GM23338 (cell line): ENCODE measurements around the gene JHY. TPM values are rescaled to one million over a fixed set of nuclear protein-coding genes. Genes with fewer than 3 reads are reported as not detected.

ENCODE experiments used
- ATAC-seq: fragments of 200-7000 bp; cut with Tn5 transposase; 3 replicates; pipeline ENCODE4 v1.9.1; 2020
- DNase-seq: peaks from one replicate; pipeline ENCODE4 v3.0.0-alpha.2; 2015; ENCODE audit warnings: low spot score
- H2AFZ ChIP-seq: fragments of 200-600 bp; sonication (generic); 2 replicates; pipeline ENCODE4 v1.8.0; 2016; ENCODE audit warnings: antibody characterized with exemption, mild to moderate bottlenecking, moderate library complexity
- H3F3A ChIP-seq: fragments of 200-600 bp; sonication (generic); replicated peaks from 2 replicates; pipeline ENCODE4 v1.8.0; 2017; ENCODE audit warnings: antibody characterized with exemption, mixed run types, low read depth
- H3K27ac ChIP-seq: fragments of 200-600 bp; sonication (generic); 2 replicates; pipeline ENCODE4 v1.6.1; 2016; ENCODE audit warnings: low read depth
- H3K27me3 ChIP-seq: fragments of 200-600 bp; sonication (generic); 2 replicates; pipeline ENCODE4 v1.8.0; 2016; ENCODE audit warnings: mild to moderate bottlenecking, mixed run types, moderate library complexity; ENCODE audit not compliant: insufficient read depth
- H3K36me3 ChIP-seq: fragments of 200-600 bp; sonication (generic); 2 replicates; pipeline ENCODE4 v1.8.0; 2016; ENCODE audit warnings: mild to moderate bottlenecking; ENCODE audit not compliant: insufficient read depth
- H3K4me1 ChIP-seq: fragments of 200-600 bp; sonication (generic); 2 replicates; pipeline ENCODE4 v1.8.0; 2016; ENCODE audit warnings: mild to moderate bottlenecking, moderate library complexity; ENCODE audit not compliant: insufficient read depth
- H3K4me2 ChIP-seq: fragments of 200-600 bp; sonication (generic); 2 replicates; pipeline ENCODE4 v1.7.1; 2017; ENCODE audit warnings: mixed run types
- H3K4me3 ChIP-seq: fragments of 200-600 bp; sonication (generic); 2 replicates; pipeline ENCODE4 v1.6.1; 2016; ENCODE audit warnings: mixed run types
- H3K79me2 ChIP-seq: fragments of 200-600 bp; sonication (generic); replicated peaks from 2 replicates; pipeline ENCODE4 v1.8.0; 2017; ENCODE audit warnings: mild to moderate bottlenecking; ENCODE audit not compliant: insufficient read depth
- H3K9me2 ChIP-seq: fragments of 200-600 bp; sonication (generic); 2 replicates; pipeline ENCODE4 v1.8.0; 2017; ENCODE audit not compliant: insufficient read depth
- H4K20me1 ChIP-seq: fragments of 200-600 bp; sonication (generic); replicated peaks from 2 replicates; pipeline ENCODE4 v1.8.0; 2017; ENCODE audit warnings: mild to moderate bottlenecking; ENCODE audit not compliant: insufficient read depth
- H3K27ac Mint-ChIP-seq: 2 replicates; pipeline ENCODE4 v1.8.0; 2020; ENCODE audit warnings: inconsistent platforms, mild to moderate bottlenecking, moderate library complexity, mixed read lengths
- H3K27me3 Mint-ChIP-seq: 3 replicates; pipeline ENCODE4 v1.8.0; 2022; ENCODE audit warnings: low read depth, mild to moderate bottlenecking, moderate library complexity, mixed read lengths, inconsistent platforms; ENCODE audit not compliant: insufficient read depth, poor library complexity
- H3K36me3 Mint-ChIP-seq: 3 replicates; pipeline ENCODE4 v1.8.0; 2021; ENCODE audit warnings: low read depth, mild to moderate bottlenecking, inconsistent platforms, moderate library complexity, mixed read lengths
- H3K4me1 Mint-ChIP-seq: 3 replicates; pipeline ENCODE4 v1.8.0; 2020; ENCODE audit warnings: mild to moderate bottlenecking, inconsistent platforms, mixed read lengths
- H3K4me3 Mint-ChIP-seq: 3 replicates; pipeline ENCODE4 v1.8.0; 2021; ENCODE audit warnings: moderate library complexity, mild to moderate bottlenecking, inconsistent platforms, mixed read lengths
- H3K9me3 Mint-ChIP-seq: 3 replicates; pipeline ENCODE4 v1.8.0; 2020; ENCODE audit warnings: moderate library complexity, mild to moderate bottlenecking, inconsistent platforms, mixed read lengths
- CREB1 ChIP-seq: fragments of 250-450 bp; sonication (Bioruptor Pico); IDR thresholded peaks from 2 replicates; pipeline ENCODE4 v1.5.0; 2020; ENCODE audit warnings: low read depth, mild to moderate bottlenecking, moderate library complexity
- CTCF ChIP-seq, 2 experiments: fragments of 200-600 bp in 1 of 2; sonication (generic) in 1 of 2; conservative IDR thresholded peaks; 2 replicates each; pipeline versions ENCODE4 v1.5.1 to v1.6.1; 2016 to 2017; ENCODE audit warnings: antibody characterized with exemption in 2 of 2, low read depth in 2 of 2, mild to moderate bottlenecking in 2 of 2, moderate library complexity in 1 of 2
- ETS1 ChIP-seq: IDR thresholded peaks from 2 replicates; pipeline ENCODE4 v1.6.1; 2016; ENCODE audit warnings: antibody characterized with exemption
- EZH2 ChIP-seq: fragments of 200-600 bp; sonication (generic); IDR thresholded peaks from one replicate; pipeline ENCODE4 v1.8.0; 2017; ENCODE audit warnings: antibody characterized with exemption, mild to moderate bottlenecking, low read depth; ENCODE audit not compliant: unreplicated experiment
- STAT1 ChIP-seq: IDR thresholded peaks from one replicate; pipeline ENCODE4 v1.6.1; 2016; ENCODE audit warnings: antibody characterized with exemption; ENCODE audit not compliant: unreplicated experiment
- ZNF462 ChIP-seq: fragments of 250-450 bp; sonication (Bioruptor Pico); IDR thresholded peaks from 2 replicates; pipeline ENCODE4 v1.5.0; 2020; ENCODE audit warnings: mild to moderate bottlenecking, moderate library complexity
- polyA plus RNA-seq: library from polyadenylated mRNA; unstranded; fragments of >200 nt; fragmentation: Nextera tagmentation; extraction: Ambion mirVana; gene quantifications from 2 replicates; pipeline ENCODE4 v1.2.1, GENCODE V29; 2016
- total RNA-seq: library from RNA; depleted of rRNA; stranded (reverse); fragments of >200 nt; shearing (Covaris generic); gene quantifications from 2 replicates; pipeline ENCODE4 v1.2.3, GENCODE V29; 2014

The JHY gene
- total and polyA plus RNA-seq, 2 experiments from 2014 or later, result 0.94 to 0.97 TPM

- Histone ChIP-seq H3K27me3 (peaks cover 92% of the 10 kb centered on the region), H3K36me3 (no peaks in the 10 kb centered on the region), H3K79me2 (no peaks in the 10 kb centered on the region), H3K4me1 (peaks cover 21% of the 10 kb centered on the region), H3F3A (peaks cover 8% of the 10 kb centered on the region; the same call in 1 of the 2 replicates), H3K4me2 (peak overlapping the region; percentile 97), H3K27ac (no peak overlapping the region), H3K4me3 (peak overlapping the region; percentile 84), H3K9me2 (no peaks in the 10 kb centered on the region), H2AFZ (peak overlapping the region; percentile 100), H4K20me1 (no peaks in the 10 kb centered on the region; the same call in 1 of the 2 replicates)
- TF ChIP-seq EZH2, result peak; percentile 40
- TF ChIP-seq ZNF462, result no peak
- no peak for TF ChIP-seq CREB1 (CRISPR knock-in tag)
- peak overlapping the region; percentile 80 for H3K4me3 Mint-ChIP-seq
- peaks cover 31% of the 10 kb centered on the region for H3K4me1 Mint-ChIP-seq
- H3K36me3 Mint-ChIP-seq, result peaks cover 3% of the 10 kb centered on the region; the same call in 1 of the 3 replicates
- no peak overlapping the region for H3K27ac Mint-ChIP-seq
- H3K27me3 Mint-ChIP-seq, result peaks cover 78% of the 10 kb centered on the region
- ATAC-seq (no peak), DNase-seq (peak; percentile 35)
- peaks cover 14% of the 10 kb centered on the region for H3K9me3 Mint-ChIP-seq
These were observed 93.6 kb downstream of the JHY start for GRCh38 chr11:122976061-122976733.

GRCh38 chr11:122976734-122977469 lies 94.3 kb downstream of the JHY start:
- Mint-ChIP-seq H3K9me3 (peaks cover 14% of the 10 kb centered on the region), H3K4me1 (peaks cover 35% of the 10 kb centered on the region), H3K27ac (no peak overlapping the region), H3K4me3 (peak overlapping the region; percentile 80), H3K27me3 (peaks cover 85% of the 10 kb centered on the region), H3K36me3 (peaks cover 3% of the 10 kb centered on the region; the same call in 1 of the 3 replicates)
- ATAC-seq, result peak; percentile 38
- no peak overlapping the region for H3K27ac ChIP-seq
- H3K4me2 ChIP-seq, result peak overlapping the region; percentile 97
- H2AFZ ChIP-seq, result peak overlapping the region; percentile 100
- peaks cover 99% of the 10 kb centered on the region for H3K27me3 ChIP-seq
- H3K36me3 ChIP-seq, result no peaks in the 10 kb centered on the region
- H4K20me1 ChIP-seq, result no peaks in the 10 kb centered on the region; the same call in 1 of the 2 replicates
- peak; percentile 80 for DNase-seq
- H3K4me1 ChIP-seq, result peaks cover 24% of the 10 kb centered on the region
- peak overlapping the region; percentile 84 for H3K4me3 ChIP-seq
- no peaks in the 10 kb centered on the region for H3K79me2 ChIP-seq
- H3F3A ChIP-seq, result peaks cover 8% of the 10 kb centered on the region; the same call in 1 of the 2 replicates
- H3K9me2 ChIP-seq, result no peaks in the 10 kb centered on the region
- TF ChIP-seq STAT1, result no peak
- TF ChIP-seq CTCF (conservative IDR thresholded peaks at IDR 0.05; ENCODE audit: low read depth in 2 of 2), result no peak
- no peak for TF ChIP-seq ETS1
